Effector memory CD4-positive, alpha-beta T cell (primary cell): ENCODE data around the gene MS4A10.

Experiments used
- DNase-seq, 3 donors: peaks; one replicate each; pipeline ENCODE4 v3.0.0-alpha.2; 2020
- H3K27ac ChIP-seq: 2 replicates; pipeline ENCODE4 v1.7.0; 2013; ENCODE audit warnings: mild to moderate bottlenecking, low read length, moderate library complexity; ENCODE audit not compliant: insufficient read depth, poor library complexity, severe bottlenecking
- H3K27me3 ChIP-seq: replicated peaks from 2 replicates; pipeline ENCODE4 v1.7.0; 2013; ENCODE audit warnings: mild to moderate bottlenecking, low read length; ENCODE audit not compliant: insufficient read depth, control insufficient read depth, poor library complexity, severe bottlenecking
- H3K36me3 ChIP-seq: 2 replicates; pipeline ENCODE4 v1.7.0; 2013; ENCODE audit warnings: mild to moderate bottlenecking, low read length, moderate library complexity; ENCODE audit not compliant: control insufficient read depth, insufficient read depth
- H3K4me1 ChIP-seq: 2 replicates; pipeline ENCODE4 v1.7.0; 2013; ENCODE audit warnings: low read length, mild to moderate bottlenecking; ENCODE audit not compliant: control insufficient read depth, insufficient read depth, poor library complexity, severe bottlenecking
- H3K4me3 ChIP-seq: 2 replicates; pipeline ENCODE4 v1.7.0; 2013; ENCODE audit warnings: low read length, low read depth, mild to moderate bottlenecking; ENCODE audit not compliant: insufficient read depth, poor library complexity, severe bottlenecking
- H3K9me3 ChIP-seq: 2 replicates; pipeline ENCODE4 v1.7.0; 2013; ENCODE audit warnings: mild to moderate bottlenecking, low read length, moderate library complexity; ENCODE audit not compliant: control insufficient read depth

MS4A10 gene

DNA sequence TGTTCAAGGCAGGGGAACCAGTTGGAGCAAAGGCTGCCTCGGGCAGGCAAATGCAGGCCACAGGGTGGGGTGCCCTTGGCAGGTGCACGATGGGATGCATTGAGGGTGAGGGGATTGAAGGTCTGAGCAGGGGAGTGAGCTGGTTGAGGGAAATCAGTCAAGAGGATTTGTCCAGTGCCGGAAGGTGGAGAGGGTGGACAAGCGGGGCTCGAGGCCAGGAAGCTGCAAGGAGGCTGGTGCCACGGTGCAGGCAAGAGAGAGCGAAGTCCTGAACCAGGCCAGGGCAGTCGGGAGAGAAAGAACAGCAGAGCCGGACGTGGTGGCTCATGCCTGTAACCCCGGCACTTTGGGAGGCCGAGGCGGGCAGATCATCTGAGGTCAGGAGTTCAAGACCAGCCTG, 10.4 kb upstream of the MS4A10 start:
- Histone ChIP-seq H3K27ac (no peak overlapping the region), H3K9me3 (no peaks in the 10 kb centered on the region), H3K36me3 (no peaks in the 10 kb centered on the region), H3K27me3 (no peaks in the 10 kb centered on the region), H3K4me1 (no peaks in the 10 kb centered on the region), H3K4me3 (no peak overlapping the region)
- no peak for DNase-seq

DNA sequence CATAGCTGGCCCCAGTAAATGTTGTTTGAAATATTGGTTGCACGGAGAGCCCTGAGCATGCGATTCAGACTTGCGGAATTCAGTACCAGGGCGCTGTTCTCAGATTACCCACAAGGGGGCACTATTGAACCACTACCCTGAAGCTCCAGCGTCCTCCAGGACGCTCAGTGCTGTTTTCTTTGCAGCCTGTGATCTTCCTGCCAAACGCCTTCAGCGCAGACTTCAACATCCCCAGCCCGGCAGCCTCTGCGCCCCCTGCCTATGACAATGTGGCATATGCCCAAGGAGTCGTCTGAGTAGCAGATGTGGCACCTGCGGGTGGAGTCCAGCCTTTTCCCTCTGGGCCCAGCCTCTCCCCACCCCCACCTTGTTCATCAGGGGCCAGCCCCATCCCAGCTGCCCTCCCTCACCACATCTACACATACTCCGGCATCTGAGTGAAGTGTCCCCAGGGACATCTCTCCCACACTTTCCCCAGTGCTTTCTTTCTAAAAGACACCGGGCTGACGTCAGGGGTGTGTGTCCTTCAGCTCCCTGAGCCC, 9.6 kb upstream of the MS4A10 start:
- Histone ChIP-seq H3K4me3 (no peak overlapping the region), H3K9me3 (no peaks in the 10 kb centered on the region), H3K27me3 (no peaks in the 10 kb centered on the region), H3K36me3 (no peaks in the 10 kb centered on the region), H3K4me1 (no peaks in the 10 kb centered on the region), H3K27ac (no peak overlapping the region)
- peak; percentile 49 to 62 (median 58) for DNase-seq

DNA sequence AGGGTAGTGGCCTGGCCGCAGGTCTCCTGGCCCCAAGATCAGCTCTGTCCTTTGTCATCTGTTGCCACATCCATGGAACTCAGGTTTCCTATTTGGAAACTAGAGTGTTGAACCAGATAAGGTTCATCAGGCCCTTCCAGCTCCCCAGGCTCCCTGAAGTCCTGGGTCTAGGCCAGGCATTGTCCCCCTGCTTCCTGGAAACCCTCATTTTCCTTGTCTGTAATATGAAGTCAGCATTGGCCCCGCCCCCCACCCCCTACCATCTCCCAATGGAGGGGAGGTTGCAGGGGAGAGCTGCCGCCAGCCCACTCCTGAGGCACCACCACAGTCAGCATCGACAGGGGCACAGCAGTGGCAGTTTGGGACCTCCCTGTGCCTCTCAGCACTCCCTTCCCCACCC, 9.0 kb upstream of the MS4A10 start:
- no peak overlapping the region for H3K27ac ChIP-seq
- no peaks in the 10 kb centered on the region for H3K27me3 ChIP-seq
- H3K4me3 ChIP-seq, result no peak overlapping the region
- DNase-seq, result no peak
- no peaks in the 10 kb centered on the region for H3K9me3 ChIP-seq
- no peaks in the 10 kb centered on the region for H3K4me1 ChIP-seq
- H3K36me3 ChIP-seq, result no peaks in the 10 kb centered on the region

DNA sequence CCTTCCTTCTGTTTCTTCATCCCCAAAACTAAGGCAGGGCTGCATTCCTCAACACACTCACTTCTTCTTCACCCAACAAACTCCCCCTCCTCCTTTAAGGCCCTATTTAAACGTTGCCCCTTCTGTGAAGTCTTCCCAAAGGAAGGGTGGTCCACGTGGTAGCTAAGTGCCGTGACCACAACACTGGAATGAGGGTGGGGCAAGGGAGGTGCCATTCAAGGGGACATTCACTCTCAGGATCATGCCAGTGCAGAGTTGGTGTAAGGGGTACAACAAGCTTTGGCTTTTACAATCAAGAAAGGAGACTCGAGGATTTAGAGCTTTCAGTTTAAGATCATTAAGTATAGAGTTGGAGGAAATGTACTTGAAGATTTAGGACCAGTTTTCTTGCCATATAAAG, 8.0 kb upstream of the MS4A10 start:
- DNase-seq, result no peak
- H3K9me3 ChIP-seq, result no peaks in the 10 kb centered on the region
- H3K27me3 ChIP-seq, result no peaks in the 10 kb centered on the region
- no peak overlapping the region for H3K27ac ChIP-seq
- H3K4me3 ChIP-seq, result no peak overlapping the region
- no peaks in the 10 kb centered on the region for H3K4me1 ChIP-seq
- no peaks in the 10 kb centered on the region for H3K36me3 ChIP-seq

DNA sequence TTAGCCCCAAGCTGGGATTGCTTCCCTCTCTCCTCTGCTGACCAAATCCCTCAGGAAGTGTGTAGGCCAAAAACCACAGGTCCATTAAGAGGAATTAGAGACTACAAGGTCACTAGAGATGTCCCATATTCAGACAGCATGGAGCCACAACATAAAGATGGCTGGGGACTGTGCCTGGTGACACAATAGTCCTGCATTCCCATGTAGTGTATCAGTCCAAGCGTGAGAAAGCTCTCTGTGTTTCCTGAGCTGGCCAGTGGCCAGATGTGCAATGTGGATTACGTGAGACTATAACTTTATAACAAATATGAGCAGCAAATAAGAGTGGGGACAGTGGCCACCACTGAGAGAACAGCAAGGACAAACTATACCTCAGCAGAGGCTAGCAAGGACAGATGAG, 7.6 kb upstream of the MS4A10 start:
- no peaks in the 10 kb centered on the region for H3K27me3 ChIP-seq
- no peak for DNase-seq
- no peak overlapping the region for H3K27ac ChIP-seq
- no peaks in the 10 kb centered on the region for H3K4me1 ChIP-seq
- H3K36me3 ChIP-seq, result no peaks in the 10 kb centered on the region
- no peaks in the 10 kb centered on the region for H3K9me3 ChIP-seq
- no peak overlapping the region for H3K4me3 ChIP-seq

DNA sequence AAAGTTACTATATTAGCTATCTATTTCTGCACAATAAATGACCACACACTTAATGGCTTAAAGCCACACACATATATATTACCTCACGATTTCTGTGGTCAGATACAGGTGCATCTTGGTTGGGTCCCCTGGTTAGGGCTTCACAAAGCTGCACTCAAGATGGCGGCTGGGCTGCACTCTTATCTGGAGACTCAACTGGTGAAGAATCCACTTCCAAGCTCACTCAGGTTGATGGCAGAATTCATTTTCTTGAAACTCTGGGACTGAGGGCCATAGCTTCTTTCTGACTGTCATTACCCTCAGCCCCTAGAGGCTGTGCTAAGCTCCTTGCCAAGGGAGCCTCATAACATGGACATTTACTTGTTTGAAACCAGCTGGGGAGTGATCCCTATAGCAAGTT, 5.1 kb upstream of the MS4A10 start:
- Histone ChIP-seq H3K4me1 (no peaks in the 10 kb centered on the region), H3K36me3 (no peaks in the 10 kb centered on the region), H3K27me3 (no peaks in the 10 kb centered on the region), H3K4me3 (no peak overlapping the region), H3K9me3 (no peaks in the 10 kb centered on the region), H3K27ac (no peak overlapping the region)
- no peak for DNase-seq

DNA sequence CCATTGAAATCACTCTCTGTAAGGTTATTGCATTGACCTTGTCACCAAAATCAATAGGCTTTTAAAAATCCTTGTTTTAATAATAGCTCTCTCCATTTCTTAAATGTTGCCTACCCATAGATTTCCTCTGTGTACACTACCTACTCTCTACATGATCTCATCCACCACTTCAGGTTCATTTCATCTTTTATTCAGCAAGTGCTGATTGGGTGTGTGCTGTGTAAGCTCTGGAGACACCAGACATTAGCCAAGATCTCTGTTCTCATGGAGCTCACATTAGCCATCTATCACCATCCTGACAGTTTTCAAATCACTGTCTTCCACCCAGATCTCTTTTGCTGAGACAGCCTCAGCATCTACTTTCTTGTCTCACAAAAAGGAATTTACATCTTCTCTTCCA, 4.4 kb upstream of the MS4A10 start:
- H3K27ac ChIP-seq, result no peak overlapping the region
- no peaks in the 10 kb centered on the region for H3K9me3 ChIP-seq
- no peaks in the 10 kb centered on the region for H3K4me1 ChIP-seq
- no peak overlapping the region for H3K4me3 ChIP-seq
- no peak for DNase-seq
- H3K36me3 ChIP-seq, result no peaks in the 10 kb centered on the region
- no peaks in the 10 kb centered on the region for H3K27me3 ChIP-seq

DNA sequence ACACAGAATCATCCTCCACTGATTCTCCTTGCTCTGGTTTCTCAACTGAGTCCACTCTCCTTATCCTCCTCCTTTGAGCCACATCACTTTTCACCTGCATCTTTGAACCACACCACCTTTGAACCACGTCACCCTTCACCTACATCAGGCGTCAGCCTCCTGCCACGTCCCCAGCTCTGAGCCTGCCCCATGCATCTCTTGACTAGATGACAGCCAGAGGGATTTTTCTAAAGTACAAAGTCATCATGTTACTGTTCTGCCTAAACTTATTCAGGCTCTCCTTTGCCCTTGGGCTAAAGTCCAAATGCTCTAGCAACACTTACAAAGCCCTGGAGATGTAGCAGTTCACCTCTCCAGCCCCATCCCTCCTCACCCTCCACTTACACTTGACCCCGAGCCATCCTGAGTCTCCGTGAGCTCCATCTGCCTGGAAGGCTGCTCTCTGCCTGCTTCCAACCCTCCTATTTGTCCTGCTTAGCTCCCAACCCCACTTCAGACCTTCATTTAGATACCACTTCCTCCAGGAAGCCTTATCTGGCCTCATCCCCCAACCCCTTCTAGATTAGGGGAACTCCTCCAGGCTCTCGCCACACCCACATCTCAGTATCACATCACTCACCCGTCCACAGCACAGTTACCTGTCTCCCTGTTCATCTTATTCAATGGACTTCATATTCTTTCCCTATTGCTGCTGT, 3.7 kb upstream of the MS4A10 start:
- no peak overlapping the region for H3K4me3 ChIP-seq
- H3K9me3 ChIP-seq, result no peaks in the 10 kb centered on the region
- H3K27me3 ChIP-seq, result no peaks in the 10 kb centered on the region
- DNase-seq, result no peak
- no peaks in the 10 kb centered on the region for H3K36me3 ChIP-seq
- no peaks in the 10 kb centered on the region for H3K4me1 ChIP-seq
- no peak overlapping the region for H3K27ac ChIP-seq

DNA sequence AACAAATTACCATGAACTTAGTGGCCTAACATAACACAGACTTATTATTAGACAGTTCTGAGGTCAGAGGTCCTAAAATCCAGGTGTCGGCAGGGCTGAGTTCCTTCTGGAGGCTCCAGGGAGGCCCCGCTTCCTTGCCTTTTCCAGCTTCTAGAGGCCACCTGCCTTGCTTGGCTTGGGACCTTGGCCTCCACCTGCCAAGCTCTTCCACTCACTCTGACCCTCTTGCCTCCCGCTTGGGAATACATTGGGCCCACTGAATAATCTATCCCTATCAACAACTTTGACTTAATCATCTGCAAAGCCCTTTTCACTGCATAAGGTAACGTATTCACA, 3.2 kb upstream of the MS4A10 start:
- Histone ChIP-seq H3K27me3 (no peaks in the 10 kb centered on the region), H3K4me3 (no peak overlapping the region), H3K4me1 (no peaks in the 10 kb centered on the region), H3K27ac (no peak overlapping the region), H3K9me3 (no peaks in the 10 kb centered on the region), H3K36me3 (no peaks in the 10 kb centered on the region)
- DNase-seq, result no peak

DNA sequence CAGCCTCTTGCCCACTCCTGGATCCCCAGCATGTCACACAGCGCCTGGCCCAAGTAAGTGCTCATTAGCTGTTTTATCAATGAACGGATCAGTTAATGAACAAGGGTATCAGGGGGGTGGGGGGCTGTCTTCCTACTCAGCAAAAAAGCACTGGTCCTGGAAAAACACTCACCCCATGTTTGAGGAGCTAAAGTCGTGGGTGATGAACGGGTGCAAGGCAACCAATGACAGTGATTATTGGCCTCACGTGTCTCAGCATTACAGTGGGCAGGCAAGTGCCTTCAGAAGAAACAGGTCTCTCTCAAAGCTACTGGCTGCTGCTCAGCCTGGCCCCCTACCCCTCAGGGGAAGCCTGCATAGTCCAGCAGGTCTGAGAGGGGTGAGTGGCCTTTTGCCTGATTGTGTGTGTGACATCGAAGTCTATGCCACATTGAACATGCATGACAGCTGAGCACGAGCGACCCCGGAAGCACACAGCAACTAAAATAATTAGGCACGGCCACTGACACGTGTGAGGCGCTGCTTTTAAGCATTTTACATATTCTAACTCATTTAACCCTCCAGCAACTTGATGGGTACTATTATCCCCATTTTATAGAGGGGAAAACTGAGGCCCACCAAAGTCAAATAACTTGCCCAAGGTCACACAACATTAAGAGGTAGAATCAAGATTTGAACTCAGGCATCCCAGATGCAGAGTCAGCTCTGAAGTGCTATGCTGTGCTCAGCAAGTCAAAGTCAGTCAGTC, 2.6 kb upstream of the MS4A10 start:
- Histone ChIP-seq H3K27me3 (no peaks in the 10 kb centered on the region), H3K27ac (no peak overlapping the region), H3K9me3 (no peaks in the 10 kb centered on the region), H3K4me1 (no peaks in the 10 kb centered on the region), H3K36me3 (no peaks in the 10 kb centered on the region), H3K4me3 (no peak overlapping the region)
- DNase-seq, result no peak
